GM19452 (cell line): ENCODE data around the gene FNDC8.
A peak's percentile ranks its signal among the peaks of the same experiment; 100 is the strongest.
"Not testable (repeated sequence)": the region's sequence is repeated elsewhere in the genome, so short reads cannot be mapped to it uniquely, and the experiment has no call there.

Experiments
- ATAC-seq: cut with Tn5 transposase; IDR thresholded peaks from one replicate; pipeline ENCODE4 v1.9.1; 2021; ENCODE audit not compliant: unreplicated experiment

The FNDC8 gene

GRCh38 chr17:35094902-35095301 lies 26.5 kb upstream of the FNDC8 start:
- ATAC-seq: no peak

GRCh38 chr17:35095741-35096140 lies 25.7 kb upstream of the FNDC8 start:
- ATAC-seq: no peak

GRCh38 chr17:35097776-35098175 lies 23.6 kb upstream of the FNDC8 start:
- ATAC-seq: no peak

GRCh38 chr17:35099908-35100307 lies 21.5 kb upstream of the FNDC8 start:
- no peak for ATAC-seq

GRCh38 chr17:35101036-35101435 lies 20.4 kb upstream of the FNDC8 start:
- no peak for ATAC-seq

- no peak for ATAC-seq
These were observed 19.7 kb upstream of the FNDC8 start for GRCh38 chr17:35101725-35102124.

- no peak for ATAC-seq
These were observed 18.1 kb upstream of the FNDC8 start for GRCh38 chr17:35103271-35103670.

GRCh38 chr17:35104844-35105450 lies 16.5 kb upstream of the FNDC8 start:
- ATAC-seq: no peak

GRCh38 chr17:35110791-35111190 lies 10.6 kb upstream of the FNDC8 start:
- not testable (repeated sequence) for ATAC-seq

- ATAC-seq: no peak
These were observed 4.6 kb upstream of the FNDC8 start for GRCh38 chr17:35116845-35117244.

- no peak for ATAC-seq
These were observed 3.4 kb upstream of the FNDC8 start for GRCh38 chr17:35117984-35118383.

GRCh38 chr17:35119370-35120165 lies 1.8 kb upstream of the FNDC8 start, which contains the start of gene RAD51D:
RAD51D (minus strand) TSS chr17:35119860; CDS start chr17:35119613, 247 bp downstream.
- ATAC-seq: peak; percentile 83

- no peak for ATAC-seq
These were observed 6.5 kb downstream of the FNDC8 start for GRCh38 chr17:35127751-35128514.

- ATAC-seq: no peak
These were observed 7.9 kb downstream of the FNDC8 start for GRCh38 chr17:35129154-35129972.

- ATAC-seq: no peak
These were observed 8.5 kb downstream of the FNDC8 start for GRCh38 chr17:35129973-35130351.

- no peak for ATAC-seq
These were observed 9.0 kb downstream of the FNDC8 start for GRCh38 chr17:35130392-35130791.

GRCh38 chr17:35132099-35132498 lies 10.7 kb downstream of the FNDC8 start:
- no peak for ATAC-seq

GRCh38 chr17:35132816-35133550 lies 11.6 kb downstream of the FNDC8 start:
- ATAC-seq: no peak

GRCh38 chr17:35135322-35135721 lies 13.9 kb downstream of the FNDC8 start:
- no peak for ATAC-seq

- ATAC-seq: no peak
These were observed 16.8 kb downstream of the FNDC8 start for GRCh38 chr17:35138218-35138617.
